DMS53 treated with DMSO at 0.1 percent for 48 hours (cell line): ENCODE measurements around the gene C18orf63.
A peak's percentile ranks its signal among the peaks of the same experiment; 100 is the strongest.
"Not testable (repeated sequence)": the region's sequence is repeated elsewhere in the genome, so short reads cannot be mapped to it uniquely, and the experiment has no call there.

Experiments
- DNase-seq: peaks from one replicate; lab custom pipeline; 2025; ENCODE audit not compliant: unreplicated experiment; lab: John Stamatoyannopoulos, UW

C18orf63 gene

GRCh38 chr18:74286106-74286855 is 29.4 kb upstream of the C18orf63 start:
- no peak for DNase-seq

- DNase-seq: no peak
Measured at GRCh38 chr18:74286856-74287255, 28.8 kb upstream of the C18orf63 start.

GRCh38 chr18:74288041-74288440 is 27.6 kb upstream of the C18orf63 start:
- DNase-seq: no peak

GRCh38 chr18:74288730-74289129 is 26.9 kb upstream of the C18orf63 start:
- no peak for DNase-seq

- no peak for DNase-seq
Measured at GRCh38 chr18:74289137-74289536, 26.5 kb upstream of the C18orf63 start.

- DNase-seq: no peak
Measured at GRCh38 chr18:74290021-74290420, 25.6 kb upstream of the C18orf63 start.

- peak; percentile 86 for DNase-seq
Measured at GRCh38 chr18:74290794-74291471, 24.7 kb upstream of the C18orf63 start.

- DNase-seq: no peak
Measured at GRCh38 chr18:74291472-74291770, 24.2 kb upstream of the C18orf63 start.

- DNase-seq: peak; percentile 97
Measured at GRCh38 chr18:74291771-74292540, 23.7 kb upstream of the C18orf63 start, which contains the start of gene CYB5A. TSS of gene CYB5A (minus strand) at chr18:74291963. CDS start at chr18:74291875, 88 bp downstream.

- DNase-seq: no peak
Measured at GRCh38 chr18:74292541-74292858, 23.1 kb upstream of the C18orf63 start.

- DNase-seq: not testable (repeated sequence)
Measured at GRCh38 chr18:74292982-74293381, 22.7 kb upstream of the C18orf63 start.

- no peak for DNase-seq
Measured at GRCh38 chr18:74294526-74294925, 21.1 kb upstream of the C18orf63 start.

GRCh38 chr18:74299162-74299561 is 16.5 kb upstream of the C18orf63 start:
- DNase-seq: no peak

GRCh38 chr18:74299746-74300145 is 15.9 kb upstream of the C18orf63 start:
- DNase-seq: no peak

GRCh38 chr18:74303306-74303705 is 12.3 kb upstream of the C18orf63 start:
- no peak for DNase-seq

- no peak for DNase-seq
Measured at GRCh38 chr18:74303936-74304335, 11.7 kb upstream of the C18orf63 start.

- DNase-seq: peak; percentile 73
Measured at GRCh38 chr18:74310411-74310810, 5.2 kb upstream of the C18orf63 start.

- no peak for DNase-seq
Measured at GRCh38 chr18:74311000-74311399, 4.6 kb upstream of the C18orf63 start.

GRCh38 chr18:74314759-74315463 is 728 bp upstream of the C18orf63 start:
- no peak for DNase-seq

GRCh38 chr18:74316257-74317170 is 875 bp downstream of the C18orf63 start:
- DNase-seq: no peak
